Measurements from ENCODE around the gene TRAPPC2L.

TRAPPC2L gene

DNA sequence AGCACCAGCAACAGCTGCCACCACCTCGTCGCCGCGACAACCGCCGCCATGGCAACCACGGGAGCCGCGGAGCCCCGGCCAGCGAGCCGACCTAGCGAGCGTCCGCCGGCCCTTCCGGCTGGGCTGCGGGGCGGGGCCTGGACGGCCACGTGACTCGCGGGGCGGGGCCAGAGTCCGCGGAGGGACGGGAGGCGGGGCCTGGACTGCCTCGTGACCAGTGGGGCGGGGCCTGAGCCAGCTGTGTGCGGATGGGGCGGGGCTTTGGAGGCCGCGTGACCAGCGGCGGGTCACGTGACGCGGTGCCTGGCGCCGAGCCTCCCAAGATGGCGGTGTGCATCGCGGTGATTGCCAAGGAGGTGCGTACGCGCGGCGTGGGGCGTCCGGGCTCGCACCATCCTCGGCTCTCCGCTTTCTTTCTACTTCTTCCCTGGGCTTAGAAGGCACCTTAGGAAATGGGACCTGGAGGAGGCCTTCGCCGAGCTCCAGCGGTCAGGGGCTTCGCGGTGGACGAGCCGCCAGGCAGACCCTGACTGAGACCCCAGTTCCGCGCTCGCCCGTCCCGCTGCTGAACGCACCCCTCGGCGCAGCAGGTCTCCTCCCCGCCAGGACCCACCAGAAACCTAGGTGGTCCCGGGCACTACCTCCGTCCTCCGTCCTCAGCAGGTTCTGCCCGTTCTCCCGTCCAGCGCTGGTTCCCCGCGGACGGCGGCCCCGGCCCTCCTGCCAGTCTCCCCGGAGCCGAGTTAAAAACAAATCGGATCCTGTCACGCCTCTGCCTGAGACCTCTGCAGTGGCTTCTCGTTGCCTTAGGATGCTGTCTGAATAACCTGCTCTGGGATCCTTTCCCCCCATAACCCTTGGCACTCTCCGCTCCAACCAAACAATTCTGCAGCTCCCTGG lies at the start of gene TRAPPC2L, which contains the start of gene GALNS:
TRAPPC2L (plus strand) TSS at position 300 of the 900 bp plus-strand sequence; CDS start at position 324, 24 bp downstream.
GALNS (minus strand) TSS at position 120 of the 900 bp plus-strand sequence; CDS start at position 50, 70 bp downstream.
- peak within 1 kb of the TSS; percentile 61 for H3K27ac ChIP-seq (ENCODE audit: low read depth, low read length)
- H3K9ac ChIP-seq (ENCODE audit: low read depth, low read length): peak within 1 kb of the TSS; percentile 75
- peaks cover 12% of the 10 kb centered on the region for H3K4me1 ChIP-seq (ENCODE audit: control insufficient read depth, insufficient read depth, low read length)
- H3K36me3 ChIP-seq (ENCODE audit: control insufficient read depth, insufficient read depth, low read length): peaks cover 38% of the 10 kb centered on the region
- no peaks in the 10 kb centered on the region for H3K27me3 ChIP-seq (ENCODE audit: control insufficient read depth, insufficient read depth, low read length)
- no peaks in the 10 kb centered on the region for H3K9me3 ChIP-seq (ENCODE audit: control insufficient read depth, insufficient read depth, low read length)
- H3K4me3 ChIP-seq (ENCODE audit: low read depth, low read length): peak within 1 kb of the TSS; percentile 89

GRCh38 chr16:88807142-88807625 lies 49.7 kb upstream of the TRAPPC2L start:
- no peak overlapping the region for H3K9ac ChIP-seq (ENCODE audit: low read depth, low read length)
- H3K27ac ChIP-seq (ENCODE audit: low read depth, low read length): no peak overlapping the region
- H3K4me1 ChIP-seq (ENCODE audit: control insufficient read depth, insufficient read depth, low read length): 0 out of 2 replicates have a peak, but pooled peaks cover 7% of the 10 kb centered on the region
- no peak overlapping the region for H3K4me3 ChIP-seq (ENCODE audit: low read depth, low read length)
- no peaks in the 10 kb centered on the region for H3K27me3 ChIP-seq (ENCODE audit: control insufficient read depth, insufficient read depth, low read length)
- peaks cover 63% of the 10 kb centered on the region for H3K36me3 ChIP-seq (ENCODE audit: control insufficient read depth, insufficient read depth, low read length)
- H3K9me3 ChIP-seq (ENCODE audit: control insufficient read depth, insufficient read depth, low read length): no peaks in the 10 kb centered on the region

GRCh38 chr16:88807626-88808453 lies 49.1 kb upstream of the TRAPPC2L start:
- Histone ChIP-seq H3K27ac (ENCODE audit: low read depth, low read length) (no peak overlapping the region), H3K9me3 (ENCODE audit: control insufficient read depth, insufficient read depth, low read length) (no peaks in the 10 kb centered on the region), H3K9ac (ENCODE audit: low read depth, low read length) (no peak overlapping the region), H3K27me3 (ENCODE audit: control insufficient read depth, insufficient read depth, low read length) (no peaks in the 10 kb centered on the region), H3K36me3 (ENCODE audit: control insufficient read depth, insufficient read depth, low read length) (peaks cover 63% of the 10 kb centered on the region), H3K4me3 (ENCODE audit: low read depth, low read length) (no peak overlapping the region), H3K4me1 (ENCODE audit: control insufficient read depth, insufficient read depth, low read length) (0 out of 2 replicates have a peak, but pooled peaks cover 7% of the 10 kb centered on the region)

- H3K27me3 ChIP-seq (ENCODE audit: control insufficient read depth, insufficient read depth, low read length): no peaks in the 10 kb centered on the region
- peaks cover 7% of the 10 kb centered on the region; the same call in 1 of the 2 replicates for H3K4me1 ChIP-seq (ENCODE audit: control insufficient read depth, insufficient read depth, low read length)
- no peaks in the 10 kb centered on the region for H3K9me3 ChIP-seq (ENCODE audit: control insufficient read depth, insufficient read depth, low read length)
- no peak overlapping the region for H3K9ac ChIP-seq (ENCODE audit: low read depth, low read length)
- H3K36me3 ChIP-seq (ENCODE audit: control insufficient read depth, insufficient read depth, low read length): peaks cover 63% of the 10 kb centered on the region
- H3K4me3 ChIP-seq (ENCODE audit: low read depth, low read length): no peak overlapping the region
- peak overlapping the region; percentile 3 for H3K27ac ChIP-seq (ENCODE audit: low read depth, low read length)
Measured at GRCh38 chr16:88809068-88809675, 47.8 kb upstream of the TRAPPC2L start.

DNA sequence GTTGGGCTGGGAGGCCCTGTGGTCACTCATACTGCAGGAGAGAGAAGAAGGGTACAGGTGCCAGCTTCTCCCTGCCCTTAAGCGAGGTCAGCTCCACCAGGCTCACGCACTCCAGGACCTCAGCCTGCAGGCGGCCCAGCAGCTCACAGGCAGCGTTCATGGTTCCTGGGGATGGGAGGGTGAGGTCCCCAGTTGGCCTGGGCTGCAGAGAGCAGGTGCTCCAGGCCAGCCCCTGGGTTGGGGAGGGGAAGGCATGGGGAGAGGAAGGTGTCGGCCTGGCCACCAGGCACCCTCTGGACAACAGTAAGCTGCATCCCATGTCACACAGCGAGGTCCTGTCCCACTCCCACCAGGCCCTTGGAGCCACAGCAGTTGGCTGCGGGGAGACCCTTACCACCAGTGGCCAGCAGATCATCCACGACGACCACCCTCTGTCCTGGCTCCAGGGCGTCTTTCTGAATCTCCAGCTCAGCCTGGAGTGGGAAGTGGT lies 47.2 kb upstream of the TRAPPC2L start:
- Histone ChIP-seq H3K9ac (ENCODE audit: low read depth, low read length) (no peak overlapping the region), H3K4me3 (ENCODE audit: low read depth, low read length) (0 out of 2 replicates have a peak overlapping the region, but pooled peaks have one; percentile 91), H3K9me3 (ENCODE audit: control insufficient read depth, insufficient read depth, low read length) (no peaks in the 10 kb centered on the region), H3K27me3 (ENCODE audit: control insufficient read depth, insufficient read depth, low read length) (no peaks in the 10 kb centered on the region), H3K4me1 (ENCODE audit: control insufficient read depth, insufficient read depth, low read length) (peaks cover 7% of the 10 kb centered on the region; the same call in 1 of the 2 replicates), H3K36me3 (ENCODE audit: control insufficient read depth, insufficient read depth, low read length) (peaks cover 60% of the 10 kb centered on the region), H3K27ac (ENCODE audit: low read depth, low read length) (peak overlapping the region; percentile 3)

DNA sequence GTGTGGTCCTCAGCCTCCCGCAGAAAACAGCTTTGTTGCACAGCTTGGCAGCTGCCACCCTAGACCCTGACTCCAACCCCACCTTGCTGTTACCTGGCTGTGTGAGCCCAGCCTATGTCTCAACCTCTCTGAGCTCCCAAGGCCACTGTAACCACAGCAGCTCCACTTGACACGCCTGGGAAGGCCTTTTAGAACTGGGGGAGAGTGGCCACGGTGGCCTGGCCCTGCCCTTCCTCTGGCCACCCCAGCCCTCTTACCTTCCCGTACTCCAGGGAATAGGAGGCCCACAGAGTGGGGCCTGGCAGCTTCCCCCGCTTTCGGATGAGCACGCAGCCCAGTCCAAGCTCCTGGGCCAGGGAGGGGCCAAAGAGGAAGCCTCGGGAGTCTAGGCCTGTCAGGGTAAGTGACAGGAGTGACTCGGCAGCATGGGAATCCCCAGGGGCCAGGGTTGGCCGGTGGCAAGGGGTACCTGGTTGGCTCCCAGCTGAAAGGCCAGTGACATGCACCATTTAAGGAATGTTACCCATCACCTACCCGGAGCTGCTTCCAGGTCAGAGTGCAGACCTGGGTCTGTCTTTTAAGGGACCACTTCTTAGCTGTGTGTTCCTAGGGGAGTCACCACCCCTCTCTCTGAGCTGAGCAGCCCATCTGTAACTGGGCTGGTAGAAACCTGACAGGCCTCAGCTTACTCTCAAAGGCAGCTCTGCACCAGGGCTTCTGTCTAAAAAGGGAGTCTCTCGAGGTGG lies 46.6 kb upstream of the TRAPPC2L start:
- H3K4me3 ChIP-seq (ENCODE audit: low read depth, low read length): peak overlapping the region; percentile 91
- H3K27me3 ChIP-seq (ENCODE audit: control insufficient read depth, insufficient read depth, low read length): no peaks in the 10 kb centered on the region
- peaks cover 54% of the 10 kb centered on the region for H3K36me3 ChIP-seq (ENCODE audit: control insufficient read depth, insufficient read depth, low read length)
- H3K4me1 ChIP-seq (ENCODE audit: control insufficient read depth, insufficient read depth, low read length): peaks cover 7% of the 10 kb centered on the region; the same call in 1 of the 2 replicates
- H3K9ac ChIP-seq (ENCODE audit: low read depth, low read length): peak overlapping the region; percentile 94
- peak overlapping the region; percentile 94 for H3K27ac ChIP-seq (ENCODE audit: low read depth, low read length)
- H3K9me3 ChIP-seq (ENCODE audit: control insufficient read depth, insufficient read depth, low read length): no peaks in the 10 kb centered on the region

DNA sequence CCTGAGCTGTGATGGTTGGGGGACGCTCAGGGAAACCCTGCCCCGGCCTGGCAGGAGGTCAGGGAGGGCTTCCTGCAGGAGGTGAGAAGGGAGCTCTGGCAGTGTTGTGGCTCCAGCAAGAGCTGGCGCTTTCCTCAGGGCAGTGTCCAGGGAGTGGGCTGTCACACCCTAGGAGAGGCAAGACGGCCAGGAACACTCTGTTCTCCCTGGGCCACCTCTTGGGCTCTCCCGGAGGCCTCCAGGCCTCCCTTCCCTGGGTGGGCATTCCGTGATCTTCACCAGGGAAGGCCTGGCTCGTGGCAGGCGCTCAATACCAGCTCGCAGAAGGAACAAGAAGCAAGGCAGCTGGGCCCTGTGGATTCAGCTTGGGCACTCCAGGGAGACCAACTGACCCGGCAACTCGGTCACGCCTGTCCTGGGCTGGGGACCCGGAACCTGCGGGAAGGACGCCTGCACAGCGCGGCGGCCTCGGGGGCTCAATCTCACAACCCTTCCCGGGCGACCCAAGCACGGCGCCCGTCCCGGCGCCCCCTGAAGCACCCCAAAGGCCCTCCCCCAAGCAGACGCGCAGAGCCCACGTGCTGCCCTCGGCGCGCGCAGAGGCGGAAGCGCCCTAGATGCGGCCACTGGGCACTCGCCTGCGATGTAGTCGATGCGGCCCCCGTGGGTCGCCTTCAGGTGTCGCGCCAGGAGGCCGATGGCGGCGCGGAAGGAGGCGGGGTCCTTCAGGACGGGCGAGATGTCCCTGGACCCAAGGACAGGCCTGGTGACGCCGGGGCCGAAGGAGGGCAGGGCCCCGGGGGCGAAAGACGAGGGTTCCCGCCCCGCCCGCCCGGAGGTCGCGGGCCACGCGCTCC lies 45.8 kb upstream of the TRAPPC2L start:
- peak overlapping the region; percentile 91 for H3K4me3 ChIP-seq (ENCODE audit: low read depth, low read length)
- peak overlapping the region; percentile 94 for H3K9ac ChIP-seq (ENCODE audit: low read depth, low read length)
- peaks cover 46% of the 10 kb centered on the region for H3K36me3 ChIP-seq (ENCODE audit: control insufficient read depth, insufficient read depth, low read length)
- H3K4me1 ChIP-seq (ENCODE audit: control insufficient read depth, insufficient read depth, low read length): peaks cover 7% of the 10 kb centered on the region; the same call in 1 of the 2 replicates
- no peaks in the 10 kb centered on the region for H3K9me3 ChIP-seq (ENCODE audit: control insufficient read depth, insufficient read depth, low read length)
- peak overlapping the region; percentile 94 for H3K27ac ChIP-seq (ENCODE audit: low read depth, low read length)
- H3K27me3 ChIP-seq (ENCODE audit: control insufficient read depth, insufficient read depth, low read length): no peaks in the 10 kb centered on the region

DNA sequence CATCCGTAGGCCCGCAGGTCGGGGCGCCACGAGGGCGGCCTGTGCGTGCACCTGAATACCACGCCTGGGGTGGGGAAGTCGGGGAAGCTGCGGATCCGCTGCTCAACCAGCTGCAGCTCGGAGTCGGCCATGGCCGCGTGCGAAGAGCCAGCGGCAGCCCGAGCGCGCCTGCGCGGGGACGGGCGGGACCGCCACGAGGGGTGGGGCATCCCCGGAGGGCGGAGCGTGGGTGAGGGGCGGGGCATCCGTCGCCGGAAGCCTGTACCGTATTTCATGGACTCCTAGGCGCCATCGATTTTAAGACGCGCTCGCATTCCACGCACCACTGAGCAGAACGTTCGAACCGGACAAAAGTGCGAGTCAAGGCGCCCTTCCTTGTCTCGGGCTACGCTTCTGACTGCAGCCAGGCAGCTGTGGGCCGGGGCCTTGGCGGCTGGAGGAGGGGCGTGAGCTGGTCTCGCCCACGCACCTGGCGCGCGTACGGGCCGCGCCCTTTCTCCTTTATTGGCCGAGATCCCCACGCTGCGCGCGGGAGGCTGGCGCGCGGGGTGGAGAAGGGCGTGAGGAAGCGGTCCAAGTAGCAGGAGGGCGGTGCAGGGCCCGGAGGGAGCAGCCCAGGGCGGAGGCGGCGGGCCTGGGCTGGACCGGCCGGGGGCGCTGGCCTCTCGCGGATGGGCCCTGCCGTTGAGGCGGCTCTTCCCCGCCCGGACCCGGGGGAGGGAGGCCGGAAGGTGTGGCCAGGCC lies 45.0 kb upstream of the TRAPPC2L start, which contains the start of gene APRT:
APRT (minus strand) TSS at position 160 of the 744 bp plus-strand sequence; CDS start at position 131, 29 bp downstream.
- Histone ChIP-seq H3K27ac (ENCODE audit: low read depth, low read length) (peak within 1 kb of the TSS; percentile 94), H3K27me3 (ENCODE audit: control insufficient read depth, insufficient read depth, low read length) (no peaks in the 10 kb centered on the region), H3K4me1 (ENCODE audit: control insufficient read depth, insufficient read depth, low read length) (peaks cover 7% of the 10 kb centered on the region; the same call in 1 of the 2 replicates), H3K9me3 (ENCODE audit: control insufficient read depth, insufficient read depth, low read length) (no peaks in the 10 kb centered on the region), H3K4me3 (ENCODE audit: low read depth, low read length) (peak within 1 kb of the TSS; percentile 91), H3K9ac (ENCODE audit: low read depth, low read length) (peak within 1 kb of the TSS; percentile 94), H3K36me3 (ENCODE audit: control insufficient read depth, insufficient read depth, low read length) (peaks cover 38% of the 10 kb centered on the region)
